Breast epithelium (tissue), 3 donors: ENCODE data around the gene C1QTNF4.

Experiments used
- POLR2AphosphoS5 ChIP-seq, 3 donors: sonication (generic); formaldehyde crosslinking; IDR thresholded peaks; one replicate each; pipeline ENCODE4 v1.6.1; 2017; ENCODE audit warnings: antibody characterized with exemption in 3 of 3
- TF ChIP-seq, protein P1 (sequence below), 3 donors: fragments of 450-650 bp; IDR thresholded peaks; one replicate each; pipeline ENCODE4 v1.5.1; 2016 to 2017; ENCODE audit warnings: antibody characterized with exemption in 3 of 3, mild to moderate bottlenecking in 3 of 3, moderate library complexity in 3 of 3

DNA sequence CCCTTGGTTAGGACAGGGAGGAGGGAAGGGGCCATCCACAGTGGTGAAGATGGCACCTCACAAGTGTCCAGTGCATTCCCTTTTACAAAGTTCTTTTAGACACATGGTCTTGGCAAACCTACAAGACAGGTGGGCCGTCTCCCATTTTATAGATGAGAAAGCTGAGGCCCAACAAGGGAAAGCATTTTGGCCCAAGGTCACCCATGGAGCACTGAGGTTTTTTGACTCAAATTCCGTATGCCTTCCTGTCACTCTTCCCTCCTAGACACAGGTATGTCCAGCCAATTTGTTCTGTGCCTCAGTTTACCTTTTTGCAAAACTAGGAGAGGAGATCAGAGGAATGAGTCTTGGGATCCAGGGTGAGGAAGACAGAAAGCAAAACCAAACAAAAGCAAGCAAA, 1.2 kb downstream of the C1QTNF4 start:
- TF ChIP-seq, protein P1, sequence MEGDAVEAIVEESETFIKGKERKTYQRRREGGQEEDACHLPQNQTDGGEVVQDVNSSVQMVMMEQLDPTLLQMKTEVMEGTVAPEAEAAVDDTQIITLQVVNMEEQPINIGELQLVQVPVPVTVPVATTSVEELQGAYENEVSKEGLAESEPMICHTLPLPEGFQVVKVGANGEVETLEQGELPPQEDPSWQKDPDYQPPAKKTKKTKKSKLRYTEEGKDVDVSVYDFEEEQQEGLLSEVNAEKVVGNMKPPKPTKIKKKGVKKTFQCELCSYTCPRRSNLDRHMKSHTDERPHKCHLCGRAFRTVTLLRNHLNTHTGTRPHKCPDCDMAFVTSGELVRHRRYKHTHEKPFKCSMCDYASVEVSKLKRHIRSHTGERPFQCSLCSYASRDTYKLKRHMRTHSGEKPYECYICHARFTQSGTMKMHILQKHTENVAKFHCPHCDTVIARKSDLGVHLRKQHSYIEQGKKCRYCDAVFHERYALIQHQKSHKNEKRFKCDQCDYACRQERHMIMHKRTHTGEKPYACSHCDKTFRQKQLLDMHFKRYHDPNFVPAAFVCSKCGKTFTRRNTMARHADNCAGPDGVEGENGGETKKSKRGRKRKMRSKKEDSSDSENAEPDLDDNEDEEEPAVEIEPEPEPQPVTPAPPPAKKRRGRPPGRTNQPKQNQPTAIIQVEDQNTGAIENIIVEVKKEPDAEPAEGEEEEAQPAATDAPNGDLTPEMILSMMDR (IDR thresholded peaks at IDR 0.05) = no peak
- TF ChIP-seq POLR2AphosphoS5 (IDR thresholded peaks at IDR 0.05) = no peak
